ENCODE measurements around the gene LBP. TPM values are rescaled to one million over a fixed set of nuclear protein-coding genes. Genes with fewer than 3 reads are reported as not detected.

The LBP gene
- total and polyA plus RNA-seq, 2 donors (not counting 3 experiments of a cell fraction or from before 2014, with no cell fraction given), result 0.03 TPM; not detected in 1

- FAIRE-seq, result no peak
- BruUV-seq (replicated peaks), result no TSS peak
These were observed 78.1 kb downstream of the LBP start for GRCh38 chr20:38424401-38424800.

More at GRCh38 chr20:38424401-38424800, 78.1 kb downstream of the LBP start:
- CTCF ChIA-PET, result interaction anchor here (1.1 to 1.4 kb wide), 2 partner anchors 11 to 21 kb away, joined by 3 read pairs; partner anchors contain the start of gene SNHG17
- Histone ChIP-seq H4K20me1 (replicated peaks; ENCODE audit: control insufficient read depth, extremely low read depth, insufficient read depth, low read length) (no peaks in the 10 kb centered on the region), H3K4me3 (replicated peaks in 1 of 3; ENCODE audit: insufficient read depth in 1 of 3, low read depth in 1 of 3, low read length in 3 of 3) (no peak overlapping the region), H3K4me2 (ENCODE audit: insufficient read depth, low read length) (no peak overlapping the region), H3K9ac (replicated peaks; ENCODE audit: extremely low read depth, insufficient read depth, low read length) (no peak overlapping the region), H3K9me3 (replicated peaks; ENCODE audit: control insufficient read depth, insufficient read depth, low read length) (no peaks in the 10 kb centered on the region), H3K9me1 (replicated peaks; ENCODE audit: control insufficient read depth, extremely low read depth, insufficient read depth, low read length) (no peaks in the 10 kb centered on the region), H3K79me2 (ENCODE audit: control insufficient read depth, insufficient read depth, low read length) (peaks cover 70% of the 10 kb centered on the region), H3K27ac (ENCODE audit: insufficient read depth, low read depth, low read length) (no peak overlapping the region), H3K4me1 (ENCODE audit: control insufficient read depth, extremely low read depth, insufficient read depth, low read length) (peaks cover 10% of the 10 kb centered on the region), H3K36me3 (ENCODE audit: control insufficient read depth in 2 of 2, extremely low read depth in 1 of 2, insufficient read depth in 2 of 2, low read length in 2 of 2) (peaks cover 58 to 82% of the 10 kb centered on the region in 2 experiments), H2AFZ (ENCODE audit: low read depth, low read length) (no peak overlapping the region), H3K27me3 (ENCODE audit: control insufficient read depth in 2 of 2, insufficient read depth in 2 of 2, low read length in 2 of 2) (no peaks in the 10 kb centered on the region)
- dilution Hi-C loops (cut with MboI; ENCODE audit: extremely low pct_ligation_motif_present, low sequenced_read_pairs), result no loop called here
- POLR2A ChIA-PET, result no interaction called here
- DNase-seq (ENCODE audit: low read depth, low spot score), result no peak
- intact Hi-C loops (cut with micrococcal nuclease), result no loop called here
- TF ChIP-seq POLR2AphosphoS5 (IDR thresholded peaks at IDR 0.05; ENCODE audit: insufficient read depth, low read depth, low read length) (no peak), FOS (IDR thresholded peaks at IDR 0.05; ENCODE audit: borderline replicate concordance, insufficient read depth, low read length) (no peak), POLR2A (IDR thresholded peaks at IDR 0.05; ENCODE audit: low read depth, low read length) (no peak), MYC (IDR thresholded peaks at IDR 0.05; ENCODE audit: low read depth, low read length) (no peak), GATA2 (IDR thresholded peaks at IDR 0.05; ENCODE audit: insufficient read depth, insufficient read length, low read depth, low read length) (no peak)
- TF ChIP-seq, protein P1, sequence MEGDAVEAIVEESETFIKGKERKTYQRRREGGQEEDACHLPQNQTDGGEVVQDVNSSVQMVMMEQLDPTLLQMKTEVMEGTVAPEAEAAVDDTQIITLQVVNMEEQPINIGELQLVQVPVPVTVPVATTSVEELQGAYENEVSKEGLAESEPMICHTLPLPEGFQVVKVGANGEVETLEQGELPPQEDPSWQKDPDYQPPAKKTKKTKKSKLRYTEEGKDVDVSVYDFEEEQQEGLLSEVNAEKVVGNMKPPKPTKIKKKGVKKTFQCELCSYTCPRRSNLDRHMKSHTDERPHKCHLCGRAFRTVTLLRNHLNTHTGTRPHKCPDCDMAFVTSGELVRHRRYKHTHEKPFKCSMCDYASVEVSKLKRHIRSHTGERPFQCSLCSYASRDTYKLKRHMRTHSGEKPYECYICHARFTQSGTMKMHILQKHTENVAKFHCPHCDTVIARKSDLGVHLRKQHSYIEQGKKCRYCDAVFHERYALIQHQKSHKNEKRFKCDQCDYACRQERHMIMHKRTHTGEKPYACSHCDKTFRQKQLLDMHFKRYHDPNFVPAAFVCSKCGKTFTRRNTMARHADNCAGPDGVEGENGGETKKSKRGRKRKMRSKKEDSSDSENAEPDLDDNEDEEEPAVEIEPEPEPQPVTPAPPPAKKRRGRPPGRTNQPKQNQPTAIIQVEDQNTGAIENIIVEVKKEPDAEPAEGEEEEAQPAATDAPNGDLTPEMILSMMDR (IDR thresholded peaks at IDR 0.05; ENCODE audit: extremely low read depth in 1 of 2, insufficient read depth in 1 of 2, low read depth in 1 of 2, low read length in 2 of 2), result no peak
- TF ChIP-seq, protein P2, sequence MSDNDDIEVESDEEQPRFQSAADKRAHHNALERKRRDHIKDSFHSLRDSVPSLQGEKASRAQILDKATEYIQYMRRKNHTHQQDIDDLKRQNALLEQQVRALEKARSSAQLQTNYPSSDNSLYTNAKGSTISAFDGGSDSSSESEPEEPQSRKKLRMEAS (IDR thresholded peaks at IDR 0.05; ENCODE audit: insufficient read depth, insufficient read length), result no peak

Measured in endothelial cell of umbilical vein (primary cell).